ENCODE measurements around the gene SLC41A1.
A peak's percentile ranks its signal among the peaks of the same experiment; 100 is the strongest.
"Not testable (repeated sequence)": the region's sequence is repeated elsewhere in the genome, so short reads cannot be mapped to it uniquely, and the experiment has no call there.

The SLC41A1 gene

DNA sequence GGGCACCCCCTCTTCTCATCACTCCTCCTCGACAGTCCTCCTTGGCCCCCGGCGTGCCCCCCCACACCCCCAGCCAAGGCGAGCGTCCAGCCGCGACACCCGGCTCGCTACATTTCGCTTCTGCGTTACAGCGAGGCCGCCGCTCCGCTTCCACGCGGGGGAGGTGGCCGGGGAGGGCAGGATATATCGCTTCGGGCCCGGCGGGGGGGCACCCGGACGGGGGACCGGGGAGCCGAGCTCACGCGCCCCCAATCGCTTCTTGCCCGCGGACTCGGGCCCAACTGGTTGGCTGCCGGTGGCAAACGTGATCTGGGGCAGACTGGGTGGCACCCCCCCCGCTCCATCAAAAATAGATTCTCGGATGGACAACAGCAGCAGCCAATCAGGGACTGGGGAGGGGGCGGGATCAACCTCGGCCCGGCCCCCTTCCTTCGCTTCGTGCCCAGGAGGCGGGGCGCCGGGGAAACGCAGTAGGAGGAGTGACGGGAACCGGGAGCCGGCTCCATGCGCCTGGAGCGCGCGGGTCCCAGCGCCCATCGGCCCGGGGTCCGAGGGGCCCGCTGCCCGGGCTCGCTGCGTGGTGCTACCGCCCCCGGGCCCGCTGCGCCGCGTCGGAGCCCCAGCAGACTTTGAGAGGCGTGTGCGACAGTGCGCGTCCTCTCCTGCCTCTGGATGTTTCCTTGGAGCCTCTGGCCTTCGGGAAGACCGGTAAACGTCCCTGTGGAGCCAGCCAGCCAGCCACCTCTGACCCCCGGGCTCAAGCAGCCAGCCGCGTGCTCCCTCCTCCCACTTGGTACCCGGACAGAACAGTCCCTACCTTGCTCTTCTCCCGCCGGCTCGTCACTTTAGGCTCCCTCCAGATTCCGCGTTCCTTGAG, at the start of gene SLC41A1:
Gene SLC41A1 (minus strand): TSS at position 321 of the 877 bp plus-strand sequence. CDS start 2,757 bp downstream, outside the sequence.
- peak; percentile 97 for DNase-seq (ENCODE audit: low spot score)

DNA sequence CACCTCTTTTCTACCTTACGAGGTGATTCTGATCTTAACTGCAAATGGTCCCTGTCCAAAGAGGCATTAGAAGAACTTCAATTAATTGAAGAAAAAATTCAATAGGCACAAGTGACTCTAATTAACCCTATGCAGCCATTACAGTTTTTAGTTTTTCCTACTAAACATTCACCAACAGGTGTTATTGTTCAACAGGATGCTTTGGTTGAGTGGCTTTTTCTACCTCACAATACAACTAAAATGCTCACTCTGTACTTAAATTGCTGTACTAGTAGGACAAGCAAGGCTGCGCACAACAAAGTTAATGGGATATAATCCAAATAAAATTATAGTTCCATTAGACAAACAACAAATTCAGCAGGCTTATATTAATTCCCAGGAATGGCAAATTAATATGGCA, 48.5 kb upstream of the SLC41A1 start:
- DNase-seq (ENCODE audit: low spot score), result no peak

DNA sequence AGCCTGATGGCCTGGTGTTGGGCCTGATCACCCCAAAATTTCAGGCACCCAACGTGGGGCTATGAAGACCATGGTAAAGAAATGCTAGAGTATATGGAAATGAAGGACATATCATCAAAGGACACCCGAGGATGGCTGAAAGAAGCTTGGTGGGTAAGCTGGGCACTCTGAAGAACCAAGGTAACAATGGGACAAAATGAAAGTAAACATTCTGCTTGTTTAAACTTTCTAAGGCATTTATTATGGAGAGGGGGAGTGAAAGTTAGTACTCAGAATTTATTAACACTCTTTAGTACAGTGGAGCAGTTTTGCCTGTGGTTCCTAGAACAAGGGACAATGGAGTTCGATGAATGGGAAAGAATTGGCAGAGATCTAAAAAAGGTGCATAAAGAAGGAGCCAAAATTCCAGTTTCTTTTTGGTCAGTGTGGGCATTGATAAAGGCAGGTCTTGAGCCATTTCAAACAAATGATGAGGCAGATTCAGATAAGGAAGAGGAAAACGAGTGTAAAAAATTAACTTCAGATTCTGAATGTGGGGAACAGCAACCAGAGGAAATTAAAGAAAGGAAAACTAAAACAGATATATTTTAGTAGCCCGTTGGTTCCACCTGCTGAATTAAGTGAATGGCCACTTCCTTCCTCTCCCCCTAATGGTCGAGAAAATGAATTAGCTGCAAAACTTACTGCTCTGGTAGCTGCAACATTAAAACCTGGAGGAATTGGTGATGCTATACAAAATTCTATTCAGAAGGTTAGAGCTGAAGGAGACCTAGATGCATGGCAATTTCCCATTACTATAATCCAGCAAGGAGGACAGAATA, 45.4 kb upstream of the SLC41A1 start:
- DNase-seq (ENCODE audit: low spot score), result no peak

DNA sequence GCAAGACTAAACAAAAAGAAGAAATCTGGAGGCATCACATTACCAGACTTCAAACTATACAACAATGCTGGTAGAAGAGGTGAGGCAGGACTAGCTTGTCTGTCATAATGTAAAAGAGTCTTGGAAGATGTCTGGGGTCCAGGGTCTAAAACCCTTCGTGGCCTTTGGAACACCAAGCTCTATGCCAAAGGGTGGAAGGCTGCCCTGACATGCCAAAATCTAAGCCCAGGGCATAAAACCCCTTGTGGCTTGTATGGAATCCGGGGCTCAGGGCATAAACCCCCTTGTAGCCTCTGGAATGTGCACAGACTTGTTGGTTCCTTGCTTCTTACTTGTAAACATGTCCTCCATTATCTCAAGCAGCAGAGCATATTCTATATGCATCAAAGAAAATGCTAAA, 44.5 kb upstream of the SLC41A1 start:
- not testable (repeated sequence) for DNase-seq (ENCODE audit: low spot score)

DNA sequence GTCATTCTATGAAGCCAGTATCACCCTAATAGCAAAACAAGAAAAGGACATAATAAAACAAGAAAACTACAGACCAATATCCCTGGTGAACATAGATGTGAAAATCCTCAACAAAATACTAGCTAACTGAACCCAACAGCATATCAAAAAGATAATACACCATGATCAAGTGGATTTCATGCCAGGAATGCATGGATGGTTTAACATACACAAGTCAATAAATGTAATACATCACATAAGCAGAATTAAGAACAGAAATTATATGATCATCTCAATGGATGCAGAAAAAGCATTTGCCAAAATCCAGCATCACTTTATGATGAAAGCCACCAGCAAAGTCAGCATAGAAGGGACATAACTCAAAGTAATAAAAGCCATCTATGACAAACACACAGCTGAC, 43.4 kb upstream of the SLC41A1 start:
- DNase-seq (ENCODE audit: low spot score), result no peak

DNA sequence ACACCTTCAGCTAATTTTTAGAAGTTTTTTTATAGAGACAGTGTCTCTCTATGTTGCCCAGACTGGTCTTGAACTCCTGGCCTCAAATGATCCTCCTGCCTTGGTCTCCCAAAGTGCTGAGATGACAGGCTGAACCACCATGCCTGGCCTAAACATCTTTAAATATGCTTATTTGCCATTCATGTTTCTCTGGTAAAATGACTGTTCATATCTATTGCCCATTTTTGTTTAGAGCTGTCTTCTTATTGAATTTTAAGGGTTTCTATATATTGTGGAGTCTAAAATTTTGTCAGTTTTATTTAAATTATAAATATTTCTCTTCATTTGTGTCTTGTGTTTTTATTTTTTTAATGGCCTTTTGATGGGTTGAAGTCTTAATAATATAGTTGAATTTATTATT, 40.0 kb upstream of the SLC41A1 start:
- no peak for DNase-seq (ENCODE audit: low spot score)

DNA sequence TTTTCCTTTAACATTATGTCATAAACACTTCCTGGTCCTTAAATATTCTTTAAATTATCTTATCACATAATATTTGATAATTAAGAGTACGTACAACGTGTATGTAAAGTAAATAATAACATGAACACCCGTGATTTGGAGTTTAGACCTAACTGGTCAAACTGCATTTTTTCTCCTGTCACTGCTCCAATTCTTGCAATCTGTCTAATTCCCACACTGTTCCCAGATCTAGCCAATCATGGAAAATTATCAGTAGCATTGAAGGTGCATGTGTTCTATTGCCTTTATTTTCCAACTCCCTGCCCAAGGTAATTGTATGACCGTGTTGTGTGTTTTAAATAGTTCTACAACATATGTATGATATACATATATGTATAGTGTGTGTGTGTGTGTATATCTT, 39.0 kb upstream of the SLC41A1 start:
- no peak for DNase-seq (ENCODE audit: low spot score)

DNA sequence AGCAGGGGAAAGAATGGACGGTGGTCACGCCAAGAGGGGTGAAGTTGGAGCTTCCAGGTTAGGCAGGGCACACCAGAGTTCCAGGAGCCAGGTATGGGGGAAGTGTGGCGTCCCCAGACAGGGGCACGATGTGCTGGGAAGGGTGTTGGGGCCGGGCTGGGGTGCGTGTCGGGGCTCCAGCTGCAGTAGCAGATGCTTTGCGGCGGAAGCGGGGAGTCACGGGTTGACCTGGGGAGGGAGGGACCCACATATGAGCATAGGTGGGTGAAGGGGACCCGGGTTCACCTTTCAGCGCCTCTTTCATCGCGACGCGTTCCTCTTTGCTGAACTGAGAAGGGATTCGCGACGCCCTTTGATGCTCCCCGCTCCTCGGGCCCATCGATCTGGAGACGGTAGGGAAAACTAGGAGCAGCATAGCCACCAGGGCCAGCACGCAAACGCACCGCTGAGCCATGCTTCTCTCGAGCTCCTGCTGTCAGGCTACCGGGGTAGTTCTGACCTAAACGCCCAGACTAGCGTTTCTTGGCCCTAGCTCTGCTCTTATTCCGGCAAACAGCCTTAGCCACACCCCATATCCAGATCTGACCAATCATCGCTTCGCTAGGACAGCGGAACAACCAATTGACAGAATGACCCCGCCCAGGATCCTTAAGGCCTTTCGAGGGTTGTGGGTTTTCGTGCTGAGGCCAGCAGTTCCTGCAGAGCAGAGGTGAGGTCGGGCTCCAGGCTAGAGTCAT, 36.8 kb upstream of the SLC41A1 start, which contains the start of gene PM20D1:
Gene PM20D1 (minus strand): TSS at position 514 of the 737 bp plus-strand sequence. CDS start 60 bp downstream, at position 454.
- DNase-seq (ENCODE audit: low spot score), result peak; percentile 90

DNA sequence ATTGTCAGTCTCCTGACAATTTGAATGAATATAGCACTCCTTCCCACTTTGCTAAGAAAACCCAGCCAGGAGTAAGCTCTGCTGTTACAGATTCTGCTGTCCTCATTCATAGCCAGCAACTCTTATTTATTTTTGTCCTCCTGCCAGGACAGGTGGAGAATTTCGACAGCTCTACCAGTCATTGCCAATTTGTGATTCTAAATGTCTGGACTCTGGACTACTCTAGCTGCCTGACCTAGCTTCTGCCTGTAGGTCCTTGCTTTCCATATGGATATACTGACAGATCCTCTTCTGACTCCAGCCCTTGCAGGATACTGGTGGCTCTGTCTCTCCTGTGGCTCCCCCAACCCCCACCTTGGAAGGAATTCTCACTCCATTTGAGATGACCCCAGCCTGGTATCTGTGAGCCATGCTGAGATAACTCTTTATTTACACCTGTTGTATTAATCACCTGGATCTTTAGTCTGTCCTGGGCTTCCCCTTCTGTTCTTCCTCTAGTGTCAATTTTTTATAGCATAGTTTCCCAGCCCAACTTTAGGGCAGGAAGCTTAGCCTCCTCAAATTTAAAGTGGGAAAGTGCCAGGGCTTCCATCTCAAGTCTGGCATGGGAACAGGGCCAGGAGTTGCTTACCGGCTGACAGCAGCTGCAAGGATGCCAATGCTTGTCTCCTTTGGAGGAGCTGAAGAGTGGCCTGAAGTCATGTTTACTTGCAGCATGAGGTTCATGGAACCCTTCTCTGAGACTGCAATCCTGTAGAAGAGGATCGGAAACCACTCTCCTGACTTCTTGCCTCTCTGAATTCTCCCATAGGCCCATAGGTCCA, 30.2 kb upstream of the SLC41A1 start:
- DNase-seq (ENCODE audit: low spot score), result peak; percentile 33

DNA sequence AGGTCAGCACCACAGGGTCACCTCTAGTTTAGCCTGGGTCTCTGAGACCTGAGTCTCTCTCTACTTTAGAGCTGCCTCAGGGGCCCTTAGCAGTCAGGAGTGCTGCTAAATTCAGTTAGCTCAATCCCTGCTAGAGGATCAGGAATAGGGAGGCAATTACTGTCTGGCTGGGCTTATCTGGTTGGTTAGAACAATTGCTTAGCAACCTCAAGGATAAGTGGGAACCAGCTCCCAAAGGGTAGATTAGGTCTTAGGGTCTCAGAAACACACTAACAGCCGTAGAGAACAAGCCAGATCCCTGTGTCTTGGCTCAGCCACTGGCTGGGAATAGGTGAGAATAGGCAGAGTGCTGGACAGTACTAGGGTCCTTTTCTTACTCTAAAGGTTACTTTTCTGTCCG, 29.2 kb upstream of the SLC41A1 start:
- no peak for DNase-seq (ENCODE audit: low spot score)

DNA sequence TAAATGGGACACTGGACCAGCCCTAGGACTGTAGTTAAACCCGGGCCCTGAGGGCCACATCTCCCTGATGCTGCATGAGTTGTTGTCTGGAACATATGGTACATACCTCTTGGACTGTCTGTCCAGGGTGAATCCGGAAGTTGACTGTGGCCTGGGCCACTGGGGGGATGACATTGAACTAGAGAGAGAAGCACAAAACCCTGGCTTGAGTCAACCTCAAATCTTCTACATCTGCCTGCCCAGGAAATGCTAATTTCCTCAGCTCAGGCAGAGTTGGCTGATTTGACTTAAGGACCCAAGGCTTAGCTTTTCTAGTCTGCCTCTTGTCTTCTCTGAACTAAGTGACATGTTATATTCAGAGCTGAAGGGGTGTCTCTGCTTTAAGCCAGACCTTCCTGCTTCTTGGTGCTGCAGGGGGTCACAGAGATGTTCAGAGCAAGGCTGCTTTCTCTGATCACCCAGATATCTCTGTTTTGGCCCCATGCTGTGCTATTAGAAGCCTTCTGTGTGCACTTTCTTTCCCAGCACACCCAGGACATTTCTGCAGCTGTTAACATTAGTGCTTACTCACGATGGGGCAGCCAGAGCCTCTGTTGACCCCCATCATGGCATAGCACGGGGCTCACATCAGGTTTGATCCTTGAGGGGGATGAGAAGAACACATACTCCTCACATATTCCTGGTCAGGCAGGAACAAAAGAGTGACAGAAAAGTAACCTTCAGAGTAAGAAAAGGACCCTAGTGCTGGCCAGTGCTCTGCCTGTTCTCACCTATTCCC, 27.3 kb upstream of the SLC41A1 start:
- DNase-seq (ENCODE audit: low spot score), result no peak

DNA sequence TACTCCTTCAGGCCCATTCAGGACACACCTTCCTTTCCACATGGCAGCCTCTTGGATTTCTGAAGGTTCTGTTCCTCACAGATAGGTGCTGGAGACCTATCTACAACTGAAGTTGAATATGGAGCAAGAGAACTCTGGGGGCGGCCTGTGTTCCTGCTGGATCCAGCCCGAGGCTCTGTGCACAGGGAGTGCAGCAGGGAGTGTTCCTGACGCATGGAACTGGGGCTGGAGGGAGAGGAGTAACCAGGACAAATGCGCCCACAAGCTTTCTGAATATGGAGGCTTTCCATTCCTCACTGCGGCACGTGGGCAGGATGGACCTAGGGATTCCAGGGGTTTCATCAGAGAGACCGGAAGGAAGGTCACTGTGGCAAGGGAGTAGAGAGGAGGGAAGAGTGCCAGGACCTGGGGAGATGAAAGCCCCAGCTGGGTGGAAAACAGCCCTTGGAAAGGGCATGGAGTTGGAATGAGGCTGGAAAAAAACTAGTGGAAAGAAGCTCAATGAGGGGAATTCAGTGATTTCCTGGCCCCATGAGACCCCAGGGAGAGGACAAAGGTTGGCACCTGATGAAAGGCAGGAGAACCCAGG, 24.5 kb upstream of the SLC41A1 start:
- DNase-seq (ENCODE audit: low spot score), result no peak

DNA sequence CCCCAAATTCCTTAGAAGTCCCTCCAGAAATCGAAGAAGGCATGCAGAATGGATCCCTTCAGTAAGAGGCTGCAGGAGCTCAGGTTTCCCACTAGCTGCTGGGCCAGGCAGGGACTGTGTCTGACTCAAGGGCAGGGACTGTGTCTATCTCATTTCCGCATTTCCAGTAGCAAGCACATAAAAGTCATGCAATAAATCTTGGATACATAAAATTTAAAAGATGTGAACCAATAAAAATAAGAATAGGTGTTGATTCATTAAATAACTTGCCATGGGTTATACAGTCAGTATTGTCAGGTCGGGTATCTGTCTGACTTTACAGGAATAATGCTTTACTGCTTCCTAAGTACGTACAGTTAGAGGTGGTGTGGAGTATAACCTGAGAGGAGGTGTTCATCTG, 21.8 kb upstream of the SLC41A1 start:
- DNase-seq (ENCODE audit: low spot score), result no peak

DNA sequence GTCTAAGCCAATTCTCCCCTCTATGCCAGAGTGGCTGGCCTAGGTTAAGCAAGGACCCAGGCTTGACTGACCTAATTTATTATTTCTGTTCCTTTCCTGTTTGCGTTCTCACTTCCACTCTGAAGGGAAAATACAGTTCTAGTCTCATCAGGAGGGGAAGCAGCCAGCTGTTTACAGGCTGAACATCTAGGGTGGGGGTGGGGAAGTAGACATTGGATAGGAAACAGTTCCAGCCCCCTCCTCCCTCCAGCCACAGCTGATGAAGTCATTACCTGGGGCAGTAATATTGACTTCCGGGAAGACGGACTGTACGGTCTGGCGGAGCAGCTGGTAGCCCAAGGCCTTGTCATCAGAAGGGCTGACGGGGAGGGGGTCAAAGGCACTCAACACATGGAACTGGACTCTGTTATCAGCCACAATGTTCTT, 19.3 kb upstream of the SLC41A1 start:
- no peak for DNase-seq (ENCODE audit: low spot score)

DNA sequence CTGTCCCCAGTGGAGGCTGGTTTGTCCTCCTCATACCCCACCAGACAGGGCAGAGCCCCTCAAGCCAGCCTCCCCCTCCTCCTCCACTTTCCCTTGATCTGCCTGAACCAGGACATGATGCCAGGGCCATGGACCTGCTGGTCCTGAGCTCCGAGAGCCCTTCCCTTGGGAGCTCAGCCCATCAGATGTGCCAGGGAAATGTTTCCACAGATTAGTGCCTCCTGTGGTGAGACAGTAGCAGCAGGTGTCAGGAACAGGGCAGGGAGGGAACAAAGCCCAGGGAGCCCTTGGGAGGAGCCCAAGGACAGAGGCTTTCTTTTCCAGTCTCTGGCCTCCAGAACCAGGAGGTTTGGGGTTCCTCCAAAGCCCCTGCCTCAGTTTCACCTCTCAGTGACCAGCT, 14.6 kb upstream of the SLC41A1 start:
- DNase-seq (ENCODE audit: low spot score), result no peak

DNA sequence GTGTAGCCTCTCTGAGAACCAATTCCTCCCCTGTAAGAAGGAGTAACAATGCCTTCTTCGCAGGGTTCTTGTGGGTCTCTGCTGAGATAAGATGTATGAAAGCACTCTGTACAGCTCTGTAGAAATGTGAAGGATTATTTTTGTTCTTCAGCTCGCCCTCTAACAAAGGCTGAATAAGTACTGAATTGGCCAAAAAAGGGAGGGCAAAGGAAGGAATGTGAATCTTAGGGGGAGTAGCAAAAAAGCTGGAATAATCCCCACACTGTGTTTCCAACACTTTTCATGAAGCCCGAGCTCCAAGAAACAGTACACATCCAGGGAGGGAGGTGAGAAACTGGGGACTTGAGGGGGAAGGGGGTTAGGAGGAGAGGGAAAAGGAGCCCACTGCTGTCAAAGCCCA, 14.0 kb upstream of the SLC41A1 start:
- DNase-seq (ENCODE audit: low spot score), result no peak

DNA sequence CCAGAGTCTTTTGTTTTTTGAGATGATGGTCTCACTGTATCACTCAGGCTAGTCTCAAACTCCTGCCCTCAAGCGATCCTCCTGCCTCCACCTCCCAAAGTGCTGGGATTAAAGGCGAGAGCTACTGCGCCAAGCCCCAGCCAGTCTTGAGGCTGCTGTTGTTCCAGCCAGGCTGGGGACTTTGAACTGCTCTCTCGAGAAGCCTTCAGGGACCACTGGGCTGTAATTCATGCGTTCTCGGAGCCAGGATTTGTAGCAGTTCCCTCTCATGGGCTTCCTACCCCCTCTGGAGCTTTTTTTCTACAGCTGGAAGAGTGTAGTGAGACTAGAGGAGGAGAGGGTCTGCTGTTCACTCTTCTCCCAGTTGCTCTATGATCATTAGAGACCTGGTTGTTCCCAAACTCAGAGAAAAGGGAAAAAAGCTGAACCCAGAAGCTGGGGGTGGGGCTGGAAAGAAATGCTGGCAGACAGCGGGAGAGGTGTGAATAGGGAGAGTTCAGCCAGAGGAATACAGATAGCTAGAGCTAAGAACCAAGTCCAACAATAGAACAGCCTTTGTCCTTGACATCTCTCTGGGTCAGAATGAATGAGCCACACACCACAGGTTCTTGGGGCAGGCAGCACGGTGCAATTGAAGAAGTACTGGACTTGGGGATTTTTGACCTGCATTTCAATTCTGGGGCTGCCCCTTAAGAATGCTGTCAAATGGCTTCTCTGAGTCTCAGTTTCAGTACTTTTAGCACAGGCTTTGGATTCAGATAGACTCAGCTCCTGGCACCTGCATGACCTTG, 13.2 kb upstream of the SLC41A1 start:
- no peak for DNase-seq (ENCODE audit: low spot score)

DNA sequence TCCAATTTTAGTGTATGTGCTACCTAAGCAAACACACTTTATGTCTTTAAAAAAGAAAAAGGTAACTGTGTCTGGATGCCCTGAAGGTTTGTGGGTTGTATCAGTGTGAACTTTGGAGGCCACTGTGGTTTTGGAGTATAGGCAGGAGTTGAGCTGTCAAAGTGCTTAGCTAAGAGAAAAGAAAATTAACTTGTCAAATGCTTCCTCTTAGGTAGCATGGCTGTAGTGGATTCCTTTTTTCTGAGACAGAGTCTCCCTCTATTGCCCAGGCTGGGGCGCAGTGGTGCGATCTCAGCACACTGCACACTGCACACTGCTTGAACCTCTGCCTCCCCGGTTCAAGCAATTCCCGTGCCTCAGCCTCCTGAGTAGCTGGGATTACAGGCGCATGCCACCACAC, 11.2 kb upstream of the SLC41A1 start:
- DNase-seq (ENCODE audit: low spot score), result no peak

DNA sequence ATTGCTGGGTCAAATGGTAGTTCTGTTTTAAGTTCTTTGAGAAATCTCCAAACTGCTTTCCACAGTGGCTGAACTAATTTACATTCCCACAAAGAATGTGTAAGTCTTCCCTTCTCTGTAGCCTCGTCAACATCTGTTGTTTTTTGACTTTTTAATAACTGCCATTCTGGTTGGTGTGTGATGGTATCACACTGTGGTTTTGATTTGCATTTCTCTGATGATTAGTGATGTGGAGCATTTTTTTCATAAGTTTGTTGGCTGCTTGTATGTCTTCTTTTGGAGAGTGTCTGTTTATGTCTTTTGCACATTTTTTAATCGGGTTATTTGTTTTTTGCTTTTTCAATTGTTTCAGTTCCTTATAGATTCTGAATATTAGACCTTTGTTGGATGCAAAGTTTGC, 10.3 kb upstream of the SLC41A1 start:
- not testable (repeated sequence) for DNase-seq (ENCODE audit: low spot score)
